Omental fat pad (tissue), 4 donors: Measurements from ENCODE around the gene CELSR1. TPM values are rescaled to one million over a fixed set of nuclear protein-coding genes. Genes with fewer than 3 reads are reported as not detected.
"Not testable (repeated sequence)": the region's sequence is repeated elsewhere in the genome, so short reads cannot be mapped to it uniquely, and the experiment has no call there.

Experiments
- ATAC-seq: fragments of 150-250 bp; one replicate; pipeline ENCODE4 v1.9.1; 2016; ENCODE audit warnings: mild to moderate bottlenecking, moderate library complexity; ENCODE audit not compliant: low FRiP score
- DNase-seq: peaks from one replicate; pipeline ENCODE4 v3.0.0-alpha.2; 2019; ENCODE audit warnings: low spot score
- CTCF ChIP-seq, 3 donors: fragments of 450-650 bp; IDR thresholded peaks; one replicate each; pipeline ENCODE4 v1.5.1; 2016 to 2017; ENCODE audit warnings: antibody characterized with exemption in 3 of 3, mild to moderate bottlenecking in 3 of 3, moderate library complexity in 2 of 3
- total RNA-seq, 4 donors: library from RNA; depleted of rRNA; stranded (reverse); fragments of >200 nt; gene quantifications; one replicate each; pipeline ENCODE4 v1.1.0, GENCODE V29; 2016

CELSR1 gene
- total RNA-seq, 4 donors from 2014 or later, result 1.3 to 5.9 (median 2.7) TPM

- DNase-seq, result no peak
- no peak for TF ChIP-seq CTCF (IDR thresholded peaks at IDR 0.05)
- ATAC-seq, result no peak
Observed at GRCh38 chr22:46476547-46476941, 60.9 kb downstream of the CELSR1 start.

- ATAC-seq, result no peak
- TF ChIP-seq CTCF (IDR thresholded peaks at IDR 0.05), result no peak
Observed at GRCh38 chr22:46473896-46474557, 63.4 kb downstream of the CELSR1 start.

GRCh38 chr22:46473021-46473779 lies 64.2 kb downstream of the CELSR1 start:
- no peak for ATAC-seq

More at GRCh38 chr22:46473896-46474557, 63.4 kb downstream of the CELSR1 start:
- DNase-seq, result no peak

GRCh38 chr22:46472722-46473016 lies 64.8 kb downstream of the CELSR1 start:
- TF ChIP-seq CTCF (IDR thresholded peaks at IDR 0.05), result no peak
- no peak for DNase-seq
- ATAC-seq, result no peak

More at GRCh38 chr22:46473021-46473779, 64.2 kb downstream of the CELSR1 start:
- TF ChIP-seq CTCF (IDR thresholded peaks at IDR 0.05), result no peak
- DNase-seq, result no peak

- no peak for TF ChIP-seq CTCF (IDR thresholded peaks at IDR 0.05)
- ATAC-seq, result no peak
- DNase-seq, result no peak
Observed at GRCh38 chr22:46471901-46472721, 65.3 kb downstream of the CELSR1 start.

- not testable (repeated sequence) for DNase-seq, ATAC-seq
Observed at GRCh38 chr22:46471330-46471729, 66.1 kb downstream of the CELSR1 start.

- DNase-seq, result no peak
- no peak for TF ChIP-seq CTCF (IDR thresholded peaks at IDR 0.05)
- ATAC-seq, result no peak
Observed at GRCh38 chr22:46469711-46470110, 67.7 kb downstream of the CELSR1 start.
